ENCODE data around the gene TAGAP. TPM values are rescaled to one million over a fixed set of nuclear protein-coding genes. Genes with fewer than 3 reads are reported as not detected.

TAGAP gene
- total and polyA plus RNA-seq, 10 of the 15 experiments (the other 5 are each of a cell fraction or from before 2014, with no cell fraction given): 5.3 to 27.4 (median 18.9) TPM

DNA sequence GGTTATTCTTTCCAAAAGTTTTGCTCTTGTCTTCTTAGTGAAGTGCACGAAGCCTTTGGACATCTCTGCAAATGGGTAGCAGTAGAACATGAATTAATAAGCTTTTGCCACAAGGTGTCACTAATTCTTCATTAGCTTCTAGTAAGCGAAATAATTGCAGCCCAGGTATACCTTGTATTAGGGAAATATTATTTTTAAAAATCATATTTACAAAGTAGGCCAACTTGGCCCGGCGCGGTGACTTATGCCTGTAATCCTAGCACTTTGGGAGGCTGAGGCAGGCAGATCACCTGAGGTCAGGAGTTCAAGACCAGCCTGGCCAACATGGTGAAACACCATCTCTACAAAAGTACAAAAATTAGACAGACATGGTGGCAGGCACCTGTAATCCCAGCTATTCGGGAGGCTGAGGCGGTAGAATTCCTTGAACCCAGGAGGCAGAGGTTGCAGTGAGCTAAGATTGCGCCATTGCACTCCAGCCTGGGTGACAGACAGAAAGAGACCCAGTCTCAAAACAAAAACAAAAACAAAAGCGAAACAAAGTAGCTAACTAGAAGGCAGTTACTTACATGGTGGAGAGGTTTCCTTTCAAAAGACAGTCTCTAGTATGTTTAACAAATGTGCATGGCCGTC is 36.0 kb downstream of the TAGAP start (continued):
- no peak for TF ChIP-seq BCL11A (IDR thresholded peaks at IDR 0.05; ENCODE audit: low read depth, low read length)

DNA sequence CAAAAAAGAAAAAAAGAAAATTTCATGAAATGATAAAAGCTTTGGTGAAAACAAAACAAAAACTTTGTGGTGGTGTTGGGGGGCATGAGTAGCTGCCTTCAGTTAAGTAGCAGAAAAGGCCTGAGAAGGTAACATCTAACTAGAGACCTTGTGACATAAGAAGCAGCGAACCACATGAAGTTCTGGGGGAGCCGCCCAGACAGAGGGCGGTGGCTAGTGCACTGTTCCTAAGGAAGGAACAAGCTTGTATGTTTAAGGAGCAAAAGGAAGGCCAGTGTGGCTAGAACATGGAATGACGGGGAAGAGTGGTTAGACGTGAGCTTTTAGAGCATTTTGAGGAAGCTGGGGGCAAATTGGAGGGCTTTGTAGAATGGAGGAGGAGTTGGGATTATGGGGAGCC is 37.3 kb downstream of the TAGAP start:
- Histone ChIP-seq H3K4me1 (ENCODE audit: control insufficient read depth, insufficient read depth, low read length) (no peaks in the 10 kb centered on the region), H3K27ac (ENCODE audit: control insufficient read depth, insufficient read depth) (no peak overlapping the region), H3K9me3 (replicated peaks; ENCODE audit: control insufficient read depth, insufficient read depth, low read length) (no peaks in the 10 kb centered on the region), H3K36me3 (ENCODE audit: control insufficient read depth in 2 of 2, insufficient read depth in 2 of 2, low read length in 1 of 2) (no peaks in the 10 kb centered on the region), H2AFZ (ENCODE audit: control insufficient read depth, low read depth, low read length) (no peak overlapping the region), H3K79me2 (ENCODE audit: control insufficient read depth, insufficient read depth, low read length) (no peaks in the 10 kb centered on the region), H3K4me3 (no peak overlapping the region), H3K4me2 (ENCODE audit: control insufficient read depth, insufficient read depth) (no peak overlapping the region), H3K9ac (ENCODE audit: control insufficient read depth, insufficient read depth, low read length) (no peak overlapping the region), H3K27me3 (replicated peaks in 1 of 2; ENCODE audit: control insufficient read depth in 2 of 2, insufficient read depth in 2 of 2, low read length in 1 of 2) (no peaks in the 10 kb centered on the region), H4K20me1 (ENCODE audit: control insufficient read depth, insufficient read depth) (no peaks in the 10 kb centered on the region)
- ATAC-seq (no peak), DNase-seq (ENCODE audit: low read depth, low spot score) (no peak), FAIRE-seq (no peak)
- intact Hi-C loops (cut with micrococcal nuclease; ENCODE audit: unreplicated experiment) (no loop called here), in situ Hi-C loops (cut with MboI) (loop anchor here (5.0 to 25.0 kb wide), 2 partner anchors 100 to 455 kb away; no protein-coding TSS in a partner anchor)
- WGBS (ENCODE audit: insufficient coverage, insufficient replicate concordance, low lambda C conversion rate, missing lambda C conversion rate): 53% methylated on average over 5 of the region's 5 CpGs
- ChIA-PET RAD21 (ENCODE audit: unreplicated experiment) (interaction anchor here (0.9 to 10.2 kb wide), 7 partner anchors 26 to 215 kb away, joined by 3 to 259 read pairs (median 11); partner anchors contain the start of gene TAGAP), CTCF (interaction anchor here (0.5 to 14.0 kb wide), 13 partner anchors 8 to 448 kb away, joined by 3 to 631 read pairs (median 23); partner anchors contain the start of genes RSPH3 and TAGAP), SMC1A (ENCODE audit: uncharacterized antibody, unreplicated experiment) (interaction anchor here (0.8 to 15.8 kb wide), 11 partner anchors 8 to 300 kb away, joined by 3 to 517 read pairs (median 10); partner anchors contain the start of genes RSPH3 and TAGAP), POLR2A (interaction anchor here (0.6 to 2.7 kb wide), 4 partner anchors 7 to 97 kb away, joined by 5 to 27 read pairs (median 8); partner anchors contain the start of gene RSPH3)
- no TSS peak for BruUV-seq (replicated peaks)
- TF ChIP-seq IRF4 (IDR thresholded peaks at IDR 0.05; ENCODE audit: low read depth, low read length) (no peak), NFXL1 (IDR thresholded peaks at IDR 0.05; ENCODE audit: borderline replicate concordance) (no peak), MEF2B (IDR thresholded peaks at IDR 0.05; ENCODE audit: partially characterized antibody, poor library complexity, severe bottlenecking) (no peak), GABPA (IDR thresholded peaks at IDR 0.05; ENCODE audit: low read depth) (no peak), POLR2AphosphoS2 (IDR thresholded peaks at IDR 0.05; ENCODE audit: low read depth, low read length) (no peak)
